ENCODE measurements around the gene IGFBP2.

GRCh38 chr2:216659276-216659675, 26.1 kb downstream of the IGFBP2 start:
- TF ChIP-seq POLR2A (IDR thresholded peaks at IDR 0.05; ENCODE audit: low read depth, low read length) (no peak), POU2F2 (IDR thresholded peaks at IDR 0.05; ENCODE audit: low read depth, low read length) (no peak), POLR2AphosphoS5 (IDR thresholded peaks at IDR 0.05; ENCODE audit: low read depth, low read length) (no peak), TAF1 (IDR thresholded peaks at IDR 0.05; ENCODE audit: low read depth, low read length) (no peak), PAX5 (IDR thresholded peaks at IDR 0.05; ENCODE audit: insufficient read depth, low read length, severe bottlenecking) (no peak), SPI1 (IDR thresholded peaks at IDR 0.05; ENCODE audit: low read depth, low read length) (no peak)

Data from GM12891 (cell line).